Left ventricle myocardium inferior (tissue), 1 donor: Measurements from ENCODE around the gene FGF1. TPM values are rescaled to one million over a fixed set of nuclear protein-coding genes. Genes with fewer than 3 reads are reported as not detected.

Source experiments
- DNase-seq: peaks from one replicate; pipeline ENCODE4 v3.0.0-alpha.2; 2020
- H3K27ac ChIP-seq: fragments of 200-600 bp; replicated peaks from 2 replicates; pipeline ENCODE4 v1.8.0; 2021
- H3K27me3 ChIP-seq: fragments of 200-600 bp; 2 replicates; pipeline ENCODE4 v1.8.0; 2021; ENCODE audit warnings: low read depth
- H3K36me3 ChIP-seq: fragments of 200-600 bp; 2 replicates; pipeline ENCODE4 v1.8.0; 2021
- H3K4me1 ChIP-seq: fragments of 200-600 bp; 2 replicates; pipeline ENCODE4 v1.8.0; 2021
- H3K4me3 ChIP-seq: fragments of 200-600 bp; 2 replicates; pipeline ENCODE4 v1.8.0; 2021; ENCODE audit warnings: mild to moderate bottlenecking, moderate library complexity
- H3K9me3 ChIP-seq: fragments of 200-600 bp; replicated peaks from 2 replicates; pipeline ENCODE4 v1.8.0; 2021
- CTCF ChIP-seq: fragments of 200-600 bp; IDR thresholded peaks from 2 replicates; pipeline ENCODE4 v1.8.0; 2021; ENCODE audit warnings: antibody characterized with exemption, mild to moderate bottlenecking, borderline replicate concordance
- intact Hi-C: fragments of 100-400 bp; cut with micrococcal nuclease; formaldehyde crosslinking; loops from one replicate; pipeline ENCODE4 v1.11.0; 2022
- total RNA-seq: library from RNA; stranded (reverse); fragmentation: NEBNext Ultra II Directional; extraction: Animal tissue kit (Norgen Biotek cat#: 25700); gene quantifications from one replicate; pipeline ENCODE4 v1.2.1, GENCODE V29; 2021
- donor health status: DM: no; HTN: yes; CAD: no; lungs with severe emphysema.

The FGF1 gene
- total RNA-seq, 1 donor from 2014 or later: 59.9 TPM

- H3K36me3 ChIP-seq: no peaks in the 10 kb centered on the region
- DNase-seq: no peak
- TF ChIP-seq CTCF: no peak
- H3K27ac ChIP-seq: no peak overlapping the region
- peaks cover 15% of the 10 kb centered on the region for H3K4me1 ChIP-seq
- H3K4me3 ChIP-seq: no peak overlapping the region
- H3K27me3 ChIP-seq: no peaks in the 10 kb centered on the region
- intact Hi-C loops: no loop called here
- H3K9me3 ChIP-seq: no peaks in the 10 kb centered on the region
Measured at GRCh38 chr5:142571371-142571770, 114.5 kb downstream of the FGF1 start.

GRCh38 chr5:142569905-142570304 lies 116.0 kb downstream of the FGF1 start:
- Histone ChIP-seq H3K27me3 (no peaks in the 10 kb centered on the region), H3K4me1 (peaks cover 15% of the 10 kb centered on the region), H3K36me3 (no peaks in the 10 kb centered on the region), H3K27ac (no peak overlapping the region), H3K9me3 (no peaks in the 10 kb centered on the region), H3K4me3 (no peak overlapping the region)
- no peak for TF ChIP-seq CTCF
- intact Hi-C loops: no loop called here
- no peak for DNase-seq

GRCh38 chr5:142568996-142569335 lies 116.9 kb downstream of the FGF1 start:
- Histone ChIP-seq H3K36me3 (no peaks in the 10 kb centered on the region), H3K4me1 (peaks cover 15% of the 10 kb centered on the region), H3K4me3 (no peak overlapping the region), H3K9me3 (no peaks in the 10 kb centered on the region), H3K27ac (peak overlapping the region; percentile 69), H3K27me3 (no peaks in the 10 kb centered on the region)
- no peak for TF ChIP-seq CTCF
- DNase-seq: no peak
- intact Hi-C loops: no loop called here

- Histone ChIP-seq H3K27ac (peak overlapping the region; percentile 69), H3K4me1 (peaks cover 15% of the 10 kb centered on the region), H3K4me3 (no peak overlapping the region), H3K36me3 (no peaks in the 10 kb centered on the region), H3K9me3 (no peaks in the 10 kb centered on the region), H3K27me3 (no peaks in the 10 kb centered on the region)
- intact Hi-C loops: no loop called here
- TF ChIP-seq CTCF: no peak
- no peak for DNase-seq
Measured at GRCh38 chr5:142568283-142568995, 117.5 kb downstream of the FGF1 start.

- no peaks in the 10 kb centered on the region for H3K4me1 ChIP-seq
- no peak overlapping the region for H3K4me3 ChIP-seq
- no peaks in the 10 kb centered on the region for H3K9me3 ChIP-seq
- H3K27me3 ChIP-seq: no peaks in the 10 kb centered on the region
- DNase-seq: no peak
- no peaks in the 10 kb centered on the region for H3K36me3 ChIP-seq
- no peak for TF ChIP-seq CTCF
- intact Hi-C loops: no loop called here
- no peak overlapping the region for H3K27ac ChIP-seq
Measured at GRCh38 chr5:142561486-142562097, 124.3 kb downstream of the FGF1 start.
